K562 (cell line): ENCODE data around the gene C20orf141. TPM values are rescaled to one million over a fixed set of nuclear protein-coding genes. Genes with fewer than 3 reads are reported as not detected.

Experiments used
- CREM ChIP-seq: IDR thresholded peaks from 2 replicates; pipeline ENCODE4 v1.6.1; 2014; ENCODE audit warnings: antibody characterized with exemption, low read depth
- ELF4 ChIP-seq: fragments of 450-650 bp; formaldehyde crosslinking; IDR thresholded peaks from 2 replicates; pipeline ENCODE4 v1.4.0; 2022; ENCODE audit warnings: missing genetic modification characterization
- FIP1L1 ChIP-seq: fragments of 200-400 bp; formaldehyde crosslinking; IDR thresholded peaks from 2 replicates; pipeline ENCODE4 v1.6.1; 2018; ENCODE audit warnings: mild to moderate bottlenecking, low read depth, low read length; ENCODE audit not compliant: poor library complexity, severe bottlenecking
- HCFC1 ChIP-seq: IDR thresholded peaks from 2 replicates; pipeline ENCODE4 v1.6.1; 2012; ENCODE audit warnings: low read depth, low read length, improper control_type of control experiment
- HIVEP1 ChIP-seq: fragments of 250-450 bp; sonication (Bioruptor Pico); IDR thresholded peaks from 2 replicates; pipeline ENCODE4 v1.4.0; 2020; ENCODE audit warnings: mild to moderate bottlenecking
- HOXB6 ChIP-seq: fragments of 250-450 bp; sonication (Bioruptor Pico); IDR thresholded peaks from 2 replicates; pipeline ENCODE4 v1.5.1; 2022; ENCODE audit warnings: mild to moderate bottlenecking, borderline replicate concordance
- MYC ChIP-seq, 2 experiments: fragments of 250-450 bp in 1 of 2; sonication (Bioruptor Pico) in 1 of 2; IDR thresholded peaks; 2 replicates each; pipeline versions ENCODE4 v1.5.1 to v1.6.1; 2012 to 2021; ENCODE audit warnings: low read depth in 2 of 2, borderline replicate concordance in 1 of 2, improper control_type of control experiment in 1 of 2, low read length in 1 of 2, mild to moderate bottlenecking in 1 of 2, moderate library complexity in 1 of 2
- PCBP2 ChIP-seq: fragments of 200-400 bp; formaldehyde crosslinking; IDR thresholded peaks from 2 replicates; pipeline ENCODE4 v1.6.1; 2018; ENCODE audit warnings: low read length, low read depth, mild to moderate bottlenecking, moderate library complexity; ENCODE audit not compliant: poor library complexity, severe bottlenecking
- RBBP5 ChIP-seq: fragments of 200-600 bp; sonication (generic); IDR thresholded peaks from 2 replicates; pipeline ENCODE4 v1.6.1; 2012; ENCODE audit warnings: borderline replicate concordance, mild to moderate bottlenecking, low read length, control low read depth, inconsistent platforms; ENCODE audit not compliant: insufficient read depth, poor library complexity, severe bottlenecking
- RFX5 ChIP-seq: IDR thresholded peaks from 2 replicates; pipeline ENCODE4 v1.6.1; 2011; ENCODE audit warnings: low read depth, mild to moderate bottlenecking, improper control_type of control experiment, low read length
- SIRT6 ChIP-seq: IDR thresholded peaks from one replicate; pipeline ENCODE4 v1.6.1; 2012; ENCODE audit warnings: low read depth, mild to moderate bottlenecking, control low read depth, inconsistent platforms, low read length, moderate library complexity
- SMARCE1 ChIP-seq: fragments of 450-650 bp; IDR thresholded peaks from 2 replicates; pipeline ENCODE4 v1.7.1; 2016; ENCODE audit warnings: mild to moderate bottlenecking
- TBL1XR1 ChIP-seq, 2 experiments: IDR thresholded peaks; 2 replicates each; pipeline ENCODE4 v1.6.1; 2012; ENCODE audit warnings: improper control_type of control experiment in 2 of 2, low read length in 2 of 2, mild to moderate bottlenecking in 1 of 2
- TCF3 ChIP-seq: sonication (generic); formaldehyde crosslinking; IDR thresholded peaks from 2 replicates; pipeline ENCODE4 v1.4.0; 2020; ENCODE audit warnings: mild to moderate bottlenecking, missing genetic modification reagents
- XRCC4 ChIP-seq: IDR thresholded peaks from one replicate; pipeline ENCODE4 v1.6.1; 2011; ENCODE audit not compliant: insufficient read depth, insufficient read length; ENCODE audit errors: extremely low read depth
- polyA plus RNA-seq, 8 experiments: library from polyadenylated mRNA; depleted of rRNA in 4 of 8; stranded (reverse) in 5 of 8; unstranded in 3 of 8; fragments of >200 nt; fragmentation: Nextera tagmentation in 2 of 8; fragmentation: Illumina TruSeq in 1 of 8; extraction: Ambion mirVana in 2 of 8; extraction: Trizol in 1 of 8; gene quantifications; 2 replicates each; pipeline versions ENCODE4 v1.2.1 to v1.2.3, GENCODE V29; 2011 to 2014; ENCODE audit warnings: inconsistent platforms in 1 of 8, missing spikeins in 1 of 8
- total RNA-seq, 7 experiments: library from RNA; depleted of rRNA in 6 of 7; stranded (reverse); fragments of >200 nt in 6 of 7; fragmentation: Illumina TruSeq in 2 of 7; extraction: Trizol in 2 of 7; gene quantifications; 2 replicates each; pipeline versions ENCODE4 v1.2.1 to v1.2.3, GENCODE V29; 2011 to 2021; ENCODE audit warnings: low replicate concordance in 1 of 7
- TF ChIP-seq, protein P1 (sequence below): fragments of 250-450 bp; sonication (Bioruptor Pico); IDR thresholded peaks from 2 replicates; pipeline ENCODE4 v1.8.0; 2022; ENCODE audit warnings: moderate library complexity, mild to moderate bottlenecking, inconsistent platforms
- TF ChIP-seq, protein P2 (sequence below): fragments of 250-450 bp; sonication (Bioruptor Pico); IDR thresholded peaks from 2 replicates; pipeline ENCODE4 v1.8.0; 2021; ENCODE audit warnings: mild to moderate bottlenecking, moderate library complexity
- TF ChIP-seq, protein P3 (sequence below): conservative IDR thresholded peaks from 2 replicates; pipeline ENCODE4 v1.6.1; 2011; ENCODE audit warnings: low read depth, mild to moderate bottlenecking, low read length; ENCODE audit not compliant: control insufficient read depth
- TF ChIP-seq, protein P4 (sequence below): fragments of 450-650 bp; IDR thresholded peaks from 2 replicates; pipeline ENCODE4 v1.6.1; 2018; ENCODE audit not compliant: partially characterized antibody

C20orf141 gene
- total and polyA plus RNA-seq, 9 of the 15 experiments (the other 6 are each of a cell fraction or from before 2014, with no cell fraction given), result not detected

DNA sequence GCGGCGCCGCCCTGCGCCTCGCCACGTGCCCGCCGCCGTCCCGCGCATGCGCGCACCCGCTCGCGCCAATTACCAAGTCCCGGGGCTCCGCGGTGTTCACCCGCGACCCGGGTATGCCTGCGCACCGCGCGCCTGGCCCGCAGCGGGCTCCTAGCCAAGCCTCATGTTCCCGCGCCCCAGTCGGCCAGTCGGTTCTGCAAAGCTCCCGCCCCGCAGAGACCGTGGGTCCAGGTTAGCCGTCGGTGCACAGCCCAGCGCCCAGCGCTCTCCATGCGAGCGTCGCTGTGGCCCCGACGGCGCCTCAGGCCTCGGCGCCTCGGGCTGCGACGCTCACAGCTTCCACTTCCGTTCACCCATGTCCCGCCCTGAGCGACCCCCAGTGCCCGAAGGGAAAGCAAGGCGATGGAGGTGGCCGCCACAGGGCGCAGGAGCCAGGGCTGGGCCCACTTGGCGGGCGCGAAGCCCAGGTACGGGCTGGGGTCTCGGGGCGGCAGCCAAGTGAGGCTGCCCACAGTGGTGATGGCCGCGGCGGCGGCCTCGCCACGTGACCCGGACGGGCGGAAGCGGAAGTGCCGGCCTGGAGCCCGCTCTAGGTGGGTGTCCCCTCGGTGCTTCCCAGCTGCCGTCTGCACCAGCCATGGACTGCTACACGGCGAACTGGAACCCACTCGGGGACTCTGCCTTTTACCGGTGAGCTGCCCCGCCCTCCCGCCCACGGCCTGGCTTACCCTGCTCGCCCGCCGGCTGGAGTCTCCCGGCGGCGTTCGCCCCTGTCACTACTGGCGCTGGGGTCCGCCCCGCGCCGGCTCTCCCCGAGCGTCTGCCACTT is 25.6 kb downstream of the C20orf141 start, which contains the start of the genes PCED1A and VPS16 (continued):
- no peak for TF ChIP-seq RFX5
- TF ChIP-seq, protein P1, sequence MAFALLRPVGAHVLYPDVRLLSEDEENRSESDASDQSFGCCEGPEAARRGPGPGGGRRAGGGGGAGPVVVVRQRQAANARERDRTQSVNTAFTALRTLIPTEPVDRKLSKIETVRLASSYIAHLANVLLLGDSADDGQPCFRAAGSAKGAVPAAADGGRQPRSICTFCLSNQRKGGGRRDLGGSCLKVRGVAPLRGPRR (CRISPR knock-in tag), result no peak
- no peak for TF ChIP-seq SMARCE1
- TF ChIP-seq, protein P2, sequence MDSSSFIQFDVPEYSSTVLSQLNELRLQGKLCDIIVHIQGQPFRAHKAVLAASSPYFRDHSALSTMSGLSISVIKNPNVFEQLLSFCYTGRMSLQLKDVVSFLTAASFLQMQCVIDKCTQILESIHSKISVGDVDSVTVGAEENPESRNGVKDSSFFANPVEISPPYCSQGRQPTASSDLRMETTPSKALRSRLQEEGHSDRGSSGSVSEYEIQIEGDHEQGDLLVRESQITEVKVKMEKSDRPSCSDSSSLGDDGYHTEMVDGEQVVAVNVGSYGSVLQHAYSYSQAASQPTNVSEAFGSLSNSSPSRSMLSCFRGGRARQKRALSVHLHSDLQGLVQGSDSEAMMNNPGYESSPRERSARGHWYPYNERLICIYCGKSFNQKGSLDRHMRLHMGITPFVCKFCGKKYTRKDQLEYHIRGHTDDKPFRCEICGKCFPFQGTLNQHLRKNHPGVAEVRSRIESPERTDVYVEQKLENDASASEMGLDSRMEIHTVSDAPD (CRISPR knock-in tag), result no peak
- no peak for TF ChIP-seq SIRT6
- TF ChIP-seq HIVEP1 (CRISPR knock-in tag), result no peak
- TF ChIP-seq, protein P3, sequence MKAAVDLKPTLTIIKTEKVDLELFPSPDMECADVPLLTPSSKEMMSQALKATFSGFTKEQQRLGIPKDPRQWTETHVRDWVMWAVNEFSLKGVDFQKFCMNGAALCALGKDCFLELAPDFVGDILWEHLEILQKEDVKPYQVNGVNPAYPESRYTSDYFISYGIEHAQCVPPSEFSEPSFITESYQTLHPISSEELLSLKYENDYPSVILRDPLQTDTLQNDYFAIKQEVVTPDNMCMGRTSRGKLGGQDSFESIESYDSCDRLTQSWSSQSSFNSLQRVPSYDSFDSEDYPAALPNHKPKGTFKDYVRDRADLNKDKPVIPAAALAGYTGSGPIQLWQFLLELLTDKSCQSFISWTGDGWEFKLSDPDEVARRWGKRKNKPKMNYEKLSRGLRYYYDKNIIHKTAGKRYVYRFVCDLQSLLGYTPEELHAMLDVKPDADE, result peak; percentile 78
- TF ChIP-seq HOXB6 (CRISPR knock-in tag), result no peak
- TF ChIP-seq PCBP2, result no peak
- TF ChIP-seq RBBP5, result peak; percentile 83
- TF ChIP-seq FIP1L1, result peak; percentile 30
- TF ChIP-seq, protein P4, sequence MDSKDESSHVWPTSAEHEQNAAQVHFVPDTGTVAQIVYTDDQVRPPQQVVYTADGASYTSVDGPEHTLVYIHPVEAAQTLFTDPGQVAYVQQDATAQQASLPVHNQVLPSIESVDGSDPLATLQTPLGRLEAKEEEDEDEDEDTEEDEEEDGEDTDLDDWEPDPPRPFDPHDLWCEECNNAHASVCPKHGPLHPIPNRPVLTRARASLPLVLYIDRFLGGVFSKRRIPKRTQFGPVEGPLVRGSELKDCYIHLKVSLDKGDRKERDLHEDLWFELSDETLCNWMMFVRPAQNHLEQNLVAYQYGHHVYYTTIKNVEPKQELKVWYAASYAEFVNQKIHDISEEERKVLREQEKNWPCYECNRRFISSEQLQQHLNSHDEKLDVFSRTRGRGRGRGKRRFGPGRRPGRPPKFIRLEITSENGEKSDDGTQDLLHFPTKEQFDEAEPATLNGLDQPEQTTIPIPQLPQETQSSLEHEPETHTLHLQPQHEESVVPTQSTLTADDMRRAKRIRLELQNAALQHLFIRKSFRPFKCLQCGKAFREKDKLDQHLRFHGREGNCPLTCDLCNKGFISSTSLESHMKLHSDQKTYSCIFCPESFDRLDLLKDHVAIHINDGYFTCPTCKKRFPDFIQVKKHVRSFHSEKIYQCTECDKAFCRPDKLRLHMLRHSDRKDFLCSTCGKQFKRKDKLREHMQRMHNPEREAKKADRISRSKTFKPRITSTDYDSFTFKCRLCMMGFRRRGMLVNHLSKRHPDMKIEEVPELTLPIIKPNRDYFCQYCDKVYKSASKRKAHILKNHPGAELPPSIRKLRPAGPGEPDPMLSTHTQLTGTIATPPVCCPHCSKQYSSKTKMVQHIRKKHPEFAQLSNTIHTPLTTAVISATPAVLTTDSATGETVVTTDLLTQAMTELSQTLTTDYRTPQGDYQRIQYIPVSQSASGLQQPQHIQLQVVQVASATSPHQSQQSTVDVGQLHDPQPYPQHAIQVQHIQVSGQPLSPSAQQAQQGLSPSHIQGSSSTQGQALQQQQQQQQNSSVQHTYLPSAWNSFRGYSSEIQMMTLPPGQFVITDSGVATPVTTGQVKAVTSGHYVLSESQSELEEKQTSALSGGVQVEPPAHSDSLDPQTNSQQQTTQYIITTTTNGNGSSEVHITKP, result no peak
- TF ChIP-seq HCFC1, result peak; percentile 89
- TF ChIP-seq ELF4 (CRISPR knock-in tag), result no peak
- TF ChIP-seq XRCC4, result no peak
- TF ChIP-seq MYC (IDR thresholded peaks at IDR 0.05; ENCODE audit: low read depth, low read length), result peak; percentile 91
- TF ChIP-seq MYC (CRISPR knock-in tag; IDR thresholded peaks at IDR 0.05; ENCODE audit: borderline replicate concordance, low read depth), result no peak; the same call in 1 of the 2 replicates
- no peak for TF ChIP-seq TCF3
- no peak for TF ChIP-seq TBL1XR1 (IDR thresholded peaks at IDR 0.05; ENCODE audit: low read length in 2 of 2)
- peak; percentile 44; the same call in 1 of the 2 replicates for TF ChIP-seq CREM
